B cell (primary cell): ENCODE results near the gene TMEM151A. TPM values are rescaled to one million over a fixed set of nuclear protein-coding genes. Genes with fewer than 3 reads are reported as not detected.

Source experiments
- ATAC-seq: fragments of 200-7000 bp; cut with Tn5 transposase; one replicate; pipeline ENCODE4 v1.10.0; 2021; ENCODE audit warnings: low read depth, mild to moderate bottlenecking, moderate number of reproducible peaks, moderate library complexity
- CTCF ChIA-PET: fragments of 350-600 bp; sonication (Branson Sonifier 250); formaldehyde crosslinking; loops from one replicate; lab custom pipeline; 2021; ENCODE audit warnings: antibody characterized with exemption, inconsistent platforms; lab: Charles Lee
- POLR2A ChIA-PET: fragments of 350-600 bp; sonication (Branson Sonifier 250); formaldehyde crosslinking; loops from one replicate; lab custom pipeline; 2021; ENCODE audit warnings: antibody characterized with exemption; lab: Charles Lee
- DNase-seq: peaks from one replicate; pipeline ENCODE4 v3.0.0; 2013
- H2AFZ ChIP-seq: 2 replicates; pipeline ENCODE4 v1.6.1; 2012; ENCODE audit warnings: mild to moderate bottlenecking, low read depth, low read length; ENCODE audit not compliant: insufficient read depth, poor library complexity, severe bottlenecking
- H3K27ac ChIP-seq, 2 donors: 1 replicate in 1 of 2; 2 replicates in 1 of 2; pipeline ENCODE4 v1.5.1; 2012 to 2013; ENCODE audit warnings: low read length in 2 of 2, mild to moderate bottlenecking in 2 of 2, moderate library complexity in 1 of 2
- H3K27me3 ChIP-seq, 4 experiments: fragments of 200-600 bp in 1 of 4; sonication (generic) in 1 of 4; replicated peaks in 1 of 4; 1 replicate in 2 of 4; 2 replicates in 2 of 4; pipeline versions ENCODE4 v1.6.1 to v1.7.0; 2013 to 2016; ENCODE audit warnings: low read length in 3 of 4, mild to moderate bottlenecking in 2 of 4, mixed read lengths in 1 of 4, moderate library complexity in 1 of 4; ENCODE audit not compliant: insufficient read depth in 4 of 4, control insufficient read depth in 3 of 4; ENCODE audit errors: control extremely low read depth in 1 of 4
- H3K36me3 ChIP-seq, 2 experiments: replicated peaks in 1 of 2; 1 replicate in 1 of 2; 2 replicates in 1 of 2; pipeline versions ENCODE4 v1.6.1 to v1.7.1; 2013; ENCODE audit warnings: low read length in 1 of 2; ENCODE audit not compliant: insufficient read depth in 2 of 2, control insufficient read depth in 1 of 2; ENCODE audit errors: control extremely low read depth in 1 of 2, extremely low read depth in 1 of 2
- H3K4me1 ChIP-seq, 2 donors: fragments of 200-600 bp in 1 of 2; sonication (generic) in 1 of 2; 1 replicate in 1 of 2; 2 replicates in 1 of 2; pipeline versions ENCODE4 v1.5.1 to v1.6.1; 2013 to 2017; ENCODE audit warnings: low read length in 2 of 2; ENCODE audit not compliant: control insufficient read depth in 2 of 2, insufficient read depth in 2 of 2
- H3K4me2 ChIP-seq: replicated peaks from 2 replicates; pipeline ENCODE3; 2012; ENCODE audit warnings: mild to moderate bottlenecking, low read depth, low read length; ENCODE audit not compliant: poor library complexity, severe bottlenecking
- H3K4me3 ChIP-seq, 5 experiments: fragments of 200-600 bp in 1 of 5; sonication (generic) in 1 of 5; 1 replicate in 3 of 5; 2 replicates in 2 of 5; pipeline versions ENCODE4 v1.5.1 to v1.7.0; 2011 to 2016; ENCODE audit warnings: low read length in 4 of 5, mild to moderate bottlenecking in 4 of 5, low read depth in 2 of 5, control low read depth in 1 of 5, moderate library complexity in 1 of 5; ENCODE audit not compliant: insufficient read depth in 1 of 5; ENCODE audit errors: control extremely low read depth in 1 of 5, extremely low read depth in 1 of 5
- H3K79me2 ChIP-seq: fragments of 200-600 bp; sonication (generic); one replicate; pipeline ENCODE4 v1.6.0; 2016; ENCODE audit warnings: low read length; ENCODE audit not compliant: control insufficient read depth, insufficient read depth
- H3K9ac ChIP-seq: fragments of 200-600 bp; sonication (generic); 2 replicates; pipeline ENCODE4 v1.6.1; 2017; ENCODE audit warnings: mild to moderate bottlenecking, low read length, moderate library complexity
- H3K9me3 ChIP-seq, 3 donors: one replicate each; pipeline versions ENCODE4 v1.6.1 to v1.7.1; 2013; ENCODE audit warnings: low read length in 2 of 3; ENCODE audit not compliant: control insufficient read depth in 2 of 3, insufficient read depth in 1 of 3; ENCODE audit errors: control extremely low read depth in 1 of 3
- H4K20me1 ChIP-seq: 2 replicates; pipeline ENCODE4 v1.6.0; 2012; ENCODE audit warnings: mild to moderate bottlenecking, low read length; ENCODE audit not compliant: insufficient read depth, control insufficient read depth, poor library complexity, severe bottlenecking
- H3K27ac Mint-ChIP-seq: one replicate; pipeline ENCODE4 v1.8.0; 2021; ENCODE audit warnings: mixed read lengths
- H3K27me3 Mint-ChIP-seq: one replicate; pipeline ENCODE4 v1.8.0; 2021; ENCODE audit warnings: mixed read lengths
- H3K4me1 Mint-ChIP-seq: one replicate; pipeline ENCODE4 v1.8.0; 2021; ENCODE audit warnings: mixed read lengths
- H3K4me3 Mint-ChIP-seq: one replicate; pipeline ENCODE4 v1.8.0; 2021; ENCODE audit warnings: mixed read lengths
- H3K9me3 Mint-ChIP-seq: one replicate; pipeline ENCODE4 v1.8.0; 2022; ENCODE audit warnings: mixed read lengths; ENCODE audit not compliant: insufficient read depth
- EZH2 ChIP-seq: IDR thresholded peaks from 2 replicates; pipeline ENCODE4 v1.6.1; 2012; ENCODE audit warnings: borderline replicate concordance, low read depth, mild to moderate bottlenecking, moderate library complexity, low read length; ENCODE audit not compliant: insufficient read depth, poor library complexity, severe bottlenecking
- WGBS: methylation state at CpG from one replicate; pipeline ENCODE4 v1.1.5; 2013; ENCODE audit warnings: missing lambda C conversion rate; ENCODE audit not compliant: insufficient coverage; 5-methylcytosine and 5-hydroxymethylcytosine counted together
- intact Hi-C: fragments of 100-400 bp; cut with micrococcal nuclease; formaldehyde crosslinking; loops from one replicate; pipeline ENCODE4 v1.10.0; 2022
- polyA plus RNA-seq: library from polyadenylated mRNA; depleted of rRNA; stranded (reverse); fragments of >200 nt; gene quantifications from 2 replicates; pipeline ENCODE4 v1.2.3, GENCODE V29; 2012
- total RNA-seq, 2 donors: library from RNA; stranded (reverse); fragments of 120-200 nt in 1 of 2; gene quantifications; 1 replicate in 1 of 2; 2 replicates in 1 of 2; pipeline versions ENCODE4 v1.2.3 to v1.2.4, GENCODE V29; 2013 to 2022
- TF ChIP-seq, protein P1 (sequence below): fragments of 200-600 bp; IDR thresholded peaks from one replicate; pipeline ENCODE4 v1.8.0; 2022; ENCODE audit warnings: antibody characterized with exemption, mild to moderate bottlenecking

Gene TMEM151A
- total and polyA plus RNA-seq, 2 donors (not counting 1 experiment from before 2014, with no cell fraction given) = 0.17 to 1.1 TPM

DNA sequence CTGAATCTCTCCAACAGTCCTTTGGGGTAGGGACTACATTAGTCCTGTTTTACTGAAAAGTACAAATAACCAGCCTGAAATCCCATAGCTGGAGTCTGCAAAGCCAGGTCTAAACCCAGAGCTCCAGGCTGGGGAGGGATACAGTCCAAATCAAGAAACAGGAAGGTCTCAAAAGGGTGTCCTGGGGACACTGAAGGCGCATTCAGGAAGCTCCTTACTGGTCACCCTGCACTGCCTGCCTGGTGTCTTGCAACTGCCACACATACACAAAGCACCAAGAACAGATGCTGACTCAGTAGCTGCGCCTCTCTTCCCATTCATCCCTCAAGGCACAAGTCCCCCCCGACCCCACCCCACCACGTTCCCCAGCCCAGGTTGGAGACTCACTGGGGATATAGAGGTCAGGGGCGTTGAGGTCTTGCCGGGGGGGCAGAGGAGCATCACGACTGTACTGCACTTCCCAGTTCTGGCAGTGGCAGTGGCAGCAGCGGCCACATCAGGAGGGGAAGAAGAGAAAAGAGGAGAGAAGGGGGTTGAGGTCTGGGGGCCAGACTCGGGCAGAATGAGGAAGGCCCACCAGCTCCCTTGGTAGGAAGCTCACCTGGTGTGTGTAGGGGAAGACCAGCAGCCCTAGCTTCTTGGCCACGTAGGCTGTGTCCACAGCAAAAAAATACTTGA is 4.3 kb upstream of the TMEM151A start:
- TF ChIP-seq, protein P1, sequence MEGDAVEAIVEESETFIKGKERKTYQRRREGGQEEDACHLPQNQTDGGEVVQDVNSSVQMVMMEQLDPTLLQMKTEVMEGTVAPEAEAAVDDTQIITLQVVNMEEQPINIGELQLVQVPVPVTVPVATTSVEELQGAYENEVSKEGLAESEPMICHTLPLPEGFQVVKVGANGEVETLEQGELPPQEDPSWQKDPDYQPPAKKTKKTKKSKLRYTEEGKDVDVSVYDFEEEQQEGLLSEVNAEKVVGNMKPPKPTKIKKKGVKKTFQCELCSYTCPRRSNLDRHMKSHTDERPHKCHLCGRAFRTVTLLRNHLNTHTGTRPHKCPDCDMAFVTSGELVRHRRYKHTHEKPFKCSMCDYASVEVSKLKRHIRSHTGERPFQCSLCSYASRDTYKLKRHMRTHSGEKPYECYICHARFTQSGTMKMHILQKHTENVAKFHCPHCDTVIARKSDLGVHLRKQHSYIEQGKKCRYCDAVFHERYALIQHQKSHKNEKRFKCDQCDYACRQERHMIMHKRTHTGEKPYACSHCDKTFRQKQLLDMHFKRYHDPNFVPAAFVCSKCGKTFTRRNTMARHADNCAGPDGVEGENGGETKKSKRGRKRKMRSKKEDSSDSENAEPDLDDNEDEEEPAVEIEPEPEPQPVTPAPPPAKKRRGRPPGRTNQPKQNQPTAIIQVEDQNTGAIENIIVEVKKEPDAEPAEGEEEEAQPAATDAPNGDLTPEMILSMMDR = no peak
- no peak for TF ChIP-seq EZH2
- H3K9me3 Mint-ChIP-seq = no peaks in the 10 kb centered on the region
- peak overlapping the region; percentile 72 for H3K4me3 Mint-ChIP-seq
- H4K20me1 ChIP-seq = peaks cover 26% of the 10 kb centered on the region
- H3K4me3 ChIP-seq = no peak overlapping the region
- DNase-seq (peak; percentile 36), ATAC-seq (no peak)
- peaks cover 0 to under 1% (median 0%) of the 10 kb centered on the region in 3 donors for H3K9me3 ChIP-seq
- no peaks in the 10 kb centered on the region for H3K27me3 Mint-ChIP-seq
- peaks cover under 1 to 17% (median 7%) of the 10 kb centered on the region in 4 experiments for H3K27me3 ChIP-seq
- peaks cover 35% of the 10 kb centered on the region for H3K79me2 ChIP-seq
- H3K4me2 ChIP-seq = peak overlapping the region; percentile 94
- ChIA-PET POLR2A (interaction anchor here (0.7 kb wide), 1 partner anchor 732 kb away, joined by 7 read pairs; no protein-coding TSS in a partner anchor), CTCF (interaction anchor here (0.5 to 1.0 kb wide), 4 partner anchors 17 to 210 kb away, joined by 3 to 4 read pairs (median 3); partner anchors contain the start of gene RAB1B)
- H3K4me1 Mint-ChIP-seq = peaks cover 39% of the 10 kb centered on the region
- H3K9ac ChIP-seq = no peak overlapping the region
- H3K36me3 ChIP-seq = peaks cover 0 to 13% of the 10 kb centered on the region in 2 experiments
- intact Hi-C loops = loop anchor here (5.0 kb wide), 1 partner anchor 85 kb away; the partner anchor contains the start of gene SLC29A2
- no peak overlapping the region for H2AFZ ChIP-seq
- no peak overlapping the region for H3K27ac ChIP-seq
- 60% methylated on average over 6 of the region's 10 CpGs for WGBS
- H3K27ac Mint-ChIP-seq = peak overlapping the region; percentile 77
- H3K4me1 ChIP-seq = peaks cover 36 to 48% of the 10 kb centered on the region in 2 donors
